Measurements from ENCODE around the gene C8B.

The C8B gene

GRCh38 chr1:56931686-56932085, 34.1 kb downstream of the C8B start:
- no peak for DNase-seq (ENCODE audit: low read depth)

DNA sequence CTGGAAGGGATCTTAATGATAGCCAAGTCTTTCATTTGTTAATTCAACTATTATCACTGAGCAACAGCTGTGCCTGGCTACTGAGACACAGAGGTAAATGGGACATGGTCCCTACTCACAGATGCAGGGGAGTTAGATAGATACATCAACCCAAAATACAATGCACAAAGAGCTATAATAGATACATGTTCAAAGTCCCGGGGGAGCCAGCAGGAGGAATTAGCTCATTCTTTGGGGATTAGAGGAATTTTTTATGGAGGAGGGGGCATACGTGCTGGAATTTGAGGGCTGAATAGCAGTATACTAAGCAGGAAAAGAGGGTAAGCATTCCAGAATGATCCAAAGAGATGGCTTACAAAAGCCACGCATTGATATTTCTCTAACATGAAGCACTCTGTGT, 34.6 kb downstream of the C8B start:
- no peak for DNase-seq (ENCODE audit: low read depth)

DNA sequence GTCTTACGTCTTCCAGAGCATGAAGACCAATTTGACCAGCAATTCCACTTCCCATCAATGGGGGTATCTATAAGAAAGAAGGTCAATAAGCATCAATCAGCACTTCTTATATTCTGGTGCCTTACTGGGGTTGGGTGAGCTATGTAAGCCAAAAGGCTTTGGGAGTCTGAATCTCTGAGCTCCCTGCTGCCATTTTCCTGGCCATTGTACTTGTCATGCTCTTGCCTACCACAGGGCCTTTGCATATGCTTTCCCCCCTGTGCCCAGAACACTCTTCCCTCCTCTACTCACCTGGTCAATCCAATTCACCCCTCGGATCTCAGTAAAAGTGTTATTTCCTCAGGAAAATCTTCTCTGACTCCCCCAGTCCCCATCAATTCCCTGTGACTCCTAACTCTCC, 36.3 kb downstream of the C8B start:
- DNase-seq (ENCODE audit: low read depth): no peak

- no peak for DNase-seq (ENCODE audit: low read depth)
Observed at GRCh38 chr1:56927986-56928385, 37.8 kb downstream of the C8B start.

- no peak for DNase-seq (ENCODE audit: low read depth)
Observed at GRCh38 chr1:56927171-56927570, 38.6 kb downstream of the C8B start.

- no peak for DNase-seq (ENCODE audit: low read depth)
Observed at GRCh38 chr1:56925193-56925592, 40.6 kb downstream of the C8B start.

DNA sequence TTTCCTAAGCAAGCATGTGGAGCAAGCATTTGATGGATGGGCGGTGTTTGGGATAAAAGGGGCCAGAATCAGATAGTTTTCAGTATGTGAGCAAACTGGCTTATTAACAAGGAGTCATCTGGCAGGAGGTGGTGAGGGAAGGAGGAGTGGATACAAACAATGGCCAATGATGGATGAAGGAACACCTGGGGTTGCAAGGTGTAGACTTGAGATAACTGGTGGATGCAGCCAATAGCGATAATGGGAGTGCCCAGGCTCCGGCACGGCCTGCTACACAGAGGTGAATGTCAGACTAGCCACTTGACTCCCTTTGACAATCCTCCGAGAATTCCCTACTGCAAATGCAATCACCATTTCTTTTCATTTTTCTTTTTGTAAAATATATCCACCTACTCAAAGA, 41.7 kb downstream of the C8B start:
- DNase-seq (ENCODE audit: low read depth): no peak

GRCh38 chr1:56923201-56923600, 42.6 kb downstream of the C8B start:
- DNase-seq (ENCODE audit: low read depth): no peak

GRCh38 chr1:56922507-56922906, 43.3 kb downstream of the C8B start:
- DNase-seq (ENCODE audit: low read depth): no peak

DNA sequence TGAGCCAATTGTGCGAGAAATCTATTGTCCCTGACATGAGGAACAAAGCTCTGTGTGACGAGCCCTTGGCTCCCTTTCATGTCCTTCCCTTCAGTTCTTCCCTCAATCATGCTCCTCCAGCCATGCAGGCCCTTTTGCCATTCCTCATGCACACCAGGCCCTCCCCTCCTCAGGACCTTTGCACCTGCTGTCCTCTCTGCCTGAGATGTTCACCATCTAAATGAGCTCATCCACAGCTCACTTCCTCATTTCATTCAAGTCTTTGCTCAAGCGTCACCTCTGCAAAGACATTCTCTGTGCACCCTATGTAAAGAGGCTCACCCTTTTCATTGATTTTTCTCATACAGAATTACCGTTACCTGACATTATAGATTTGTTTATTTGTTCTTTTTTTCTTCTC, 43.7 kb downstream of the C8B start:
- no peak for DNase-seq (ENCODE audit: low read depth)

DNA sequence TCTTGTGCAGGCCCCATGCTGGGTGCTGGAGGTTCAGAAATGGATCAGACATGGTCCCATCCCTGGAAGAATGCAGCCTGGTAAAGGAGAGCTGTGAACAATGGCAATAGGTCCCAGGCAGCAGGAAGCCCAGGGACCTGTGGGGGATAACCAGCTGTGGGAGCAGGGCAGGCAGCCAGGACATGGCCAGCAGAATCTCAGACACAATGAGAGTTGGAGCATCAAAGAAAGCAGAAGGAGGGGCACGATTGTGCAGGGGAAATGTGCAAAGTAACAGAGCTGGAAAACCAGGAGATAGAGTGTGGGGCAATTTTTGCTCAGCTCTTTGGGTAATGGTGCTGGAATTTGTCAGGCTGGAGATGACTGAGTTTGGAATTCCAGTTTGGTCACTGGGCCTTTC, 44.3 kb downstream of the C8B start:
- no peak for DNase-seq (ENCODE audit: low read depth)

- DNase-seq (ENCODE audit: low read depth): no peak
Observed at GRCh38 chr1:56920591-56921001, 45.2 kb downstream of the C8B start.

GRCh38 chr1:56917356-56917755, 48.5 kb downstream of the C8B start:
- DNase-seq (ENCODE audit: low read depth): no peak

DNA sequence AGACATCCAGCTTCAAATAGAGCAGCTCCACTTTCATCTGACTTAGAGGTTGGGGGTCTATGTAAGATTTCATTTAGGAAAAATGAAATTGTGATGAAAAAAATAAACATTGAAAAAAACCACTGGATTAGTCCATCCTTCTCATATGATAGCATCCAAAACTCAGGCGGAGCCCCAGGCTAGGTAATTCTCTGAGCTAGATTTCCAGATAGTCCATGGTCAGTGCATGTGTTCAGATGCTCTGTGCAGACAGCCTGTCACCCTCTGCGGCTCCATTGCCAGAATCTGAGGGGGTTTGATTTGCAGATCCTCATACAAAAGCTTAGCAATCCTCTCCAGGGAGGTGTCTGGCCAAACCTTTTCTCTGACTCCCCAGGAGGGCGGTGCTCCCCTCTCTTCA, 49.2 kb downstream of the C8B start:
- DNase-seq (ENCODE audit: low read depth): no peak

DNA sequence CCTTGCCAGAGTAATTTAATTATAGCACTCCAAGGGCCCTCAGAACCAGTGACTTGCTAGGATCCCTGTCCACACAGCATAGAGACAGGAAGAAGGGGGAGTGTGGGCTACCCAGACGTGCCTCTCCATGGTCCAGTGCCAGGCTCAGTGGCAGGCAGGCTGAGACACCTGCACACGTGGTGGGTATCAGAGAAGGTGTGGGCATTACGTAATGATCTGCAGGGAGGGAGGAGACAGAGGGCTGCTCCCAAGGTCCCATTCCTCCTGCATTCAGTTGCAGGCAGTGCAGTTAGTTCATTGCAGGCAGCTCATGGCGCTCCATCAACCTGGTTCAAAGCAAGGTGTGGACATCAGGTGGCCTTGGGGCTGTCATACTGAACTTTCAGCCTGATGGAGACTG, 49.9 kb downstream of the C8B start:
- no peak for DNase-seq (ENCODE audit: low read depth)

DNA sequence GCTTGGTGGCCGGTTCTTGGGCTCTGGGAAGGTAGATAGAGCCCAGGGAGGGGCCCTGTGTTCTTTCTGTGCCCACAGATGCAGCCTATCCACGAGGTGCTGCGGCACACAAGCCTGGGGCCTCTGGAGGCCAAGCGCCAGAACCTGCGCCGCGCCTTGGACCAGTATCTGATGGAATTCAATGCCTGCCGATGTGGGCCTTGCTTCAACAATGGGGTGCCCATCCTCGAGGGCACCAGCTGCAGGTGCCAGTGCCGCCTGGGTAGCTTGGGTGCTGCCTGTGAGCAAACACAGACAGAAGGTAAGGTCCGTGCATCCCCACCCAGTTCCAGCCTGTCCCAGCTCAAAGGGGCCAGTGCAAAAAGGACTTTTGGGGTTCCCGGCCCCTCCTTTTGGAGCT, 53.5 kb downstream of the C8B start:
- DNase-seq (ENCODE audit: low read depth): no peak

- DNase-seq (ENCODE audit: low read depth): no peak
Observed at GRCh38 chr1:56911098-56911938, 54.5 kb downstream of the C8B start.

DNA sequence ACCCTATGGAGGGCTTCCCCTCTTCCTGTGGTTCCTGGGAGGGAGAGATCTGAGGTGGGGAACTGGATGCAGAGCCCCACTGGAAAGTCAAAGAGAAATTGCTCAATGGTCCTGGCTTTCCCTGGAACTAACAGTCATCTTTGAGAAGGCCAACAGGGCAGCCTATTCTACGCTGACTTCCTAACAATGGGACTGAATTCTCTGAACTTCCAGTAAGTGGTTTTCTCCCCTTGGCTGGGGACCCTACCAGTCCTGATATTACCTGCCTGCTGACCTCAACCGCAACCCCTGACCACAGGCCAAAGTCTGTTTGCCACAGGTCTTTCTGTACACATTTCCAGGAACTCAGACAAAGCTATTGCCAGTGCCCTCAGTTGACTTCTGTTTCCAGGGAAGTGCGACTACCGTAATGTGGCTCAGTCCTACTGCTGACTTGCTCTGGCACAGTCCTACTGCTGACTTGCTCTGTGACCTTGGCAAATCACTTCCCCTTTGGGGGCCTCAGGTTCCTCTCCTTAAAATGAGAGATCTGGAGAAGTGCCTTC, 55.3 kb downstream of the C8B start:
- no peak for DNase-seq (ENCODE audit: low read depth)

GRCh38 chr1:56908619-56909221, 57.1 kb downstream of the C8B start:
- DNase-seq (ENCODE audit: low read depth): no peak

DNA sequence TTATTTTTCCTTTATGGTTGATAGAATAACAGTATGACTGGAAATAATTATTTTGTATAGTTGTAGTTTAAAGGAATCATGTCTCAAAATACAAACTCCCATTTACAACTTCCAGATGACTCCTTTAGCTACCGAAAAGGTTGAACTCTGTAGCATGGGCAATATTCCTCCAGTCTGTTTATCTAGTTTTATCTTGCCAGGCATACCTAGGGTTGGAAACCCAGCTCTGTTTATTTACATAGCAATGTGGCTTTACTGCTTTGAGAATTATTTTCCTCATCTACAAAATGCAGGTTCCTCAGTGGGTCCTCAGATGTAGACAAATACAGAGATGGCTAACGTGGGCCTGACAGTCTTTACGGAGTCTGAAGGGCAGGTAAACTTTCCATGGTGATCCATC, 60.1 kb downstream of the C8B start:
- no peak for DNase-seq (ENCODE audit: low read depth)

- no peak for DNase-seq (ENCODE audit: low read depth)
Observed at GRCh38 chr1:56904663-56905397, 61.0 kb downstream of the C8B start.

GRCh38 chr1:56903778-56904177, 62.0 kb downstream of the C8B start:
- no peak for DNase-seq (ENCODE audit: low read depth)

- no peak for DNase-seq (ENCODE audit: low read depth)
Observed at GRCh38 chr1:56901716-56902115, 64.1 kb downstream of the C8B start.

Data from activated T-helper 9 cell treated with anti-CD3 and anti-CD28 coated beads, Interleukin-2, amount 50 U/mL, for 16 hours (primary cell).